HG03342 (cell line): ENCODE results near the gene ASAP2.

Experiments
- ATAC-seq: cut with Tn5 transposase; IDR thresholded peaks from one replicate; pipeline ENCODE4 v1.9.1; 2021; ENCODE audit warnings: mild to moderate bottlenecking, moderate library complexity; ENCODE audit not compliant: unreplicated experiment

ASAP2 gene

DNA sequence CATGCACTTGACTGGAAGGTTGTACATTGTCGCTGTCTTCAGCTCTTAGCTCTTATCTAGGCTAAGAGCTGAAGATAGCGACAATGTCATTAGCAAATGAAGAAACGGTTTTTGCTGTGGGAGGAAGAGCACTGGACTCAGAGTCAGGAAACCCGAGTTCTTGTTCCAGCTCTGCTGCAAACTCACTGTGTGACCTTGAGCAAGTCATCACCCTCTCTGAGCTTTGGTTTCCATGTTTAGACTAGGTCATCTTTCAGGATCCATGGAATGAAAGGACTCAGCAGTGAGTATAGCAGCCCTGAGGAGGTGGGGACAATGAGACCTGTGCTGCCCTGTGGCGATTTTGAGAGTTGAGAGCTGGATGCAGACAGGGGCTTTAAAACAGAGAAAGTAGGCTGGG lies 85.3 kb downstream of the ASAP2 start:
- no peak for ATAC-seq

DNA sequence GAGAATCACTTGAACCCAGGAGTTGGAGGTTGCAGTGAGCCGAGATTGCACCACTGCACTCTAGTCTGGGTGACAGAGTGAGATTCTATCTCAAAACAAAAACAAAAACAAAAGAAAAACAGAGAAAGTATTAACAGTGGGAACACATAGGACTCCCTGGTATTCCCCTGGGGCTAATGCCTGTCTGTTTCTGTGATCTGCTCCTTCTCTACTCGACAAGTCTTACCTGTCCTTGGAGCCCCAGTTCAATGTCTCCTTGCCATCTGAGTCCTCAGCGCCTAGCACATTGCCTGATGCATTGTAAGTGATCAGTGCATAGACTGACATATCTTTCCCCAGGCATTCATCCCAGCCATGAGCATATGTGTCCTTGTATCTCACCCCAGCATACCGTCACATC lies 85.8 kb downstream of the ASAP2 start:
- ATAC-seq, result no peak

- ATAC-seq, result no peak
Observed at GRCh38 chr2:9294764-9295163, 88.2 kb downstream of the ASAP2 start.

- ATAC-seq, result no peak
Observed at GRCh38 chr2:9296559-9296958, 89.9 kb downstream of the ASAP2 start.

- no peak for ATAC-seq
Observed at GRCh38 chr2:9297156-9297555, 90.5 kb downstream of the ASAP2 start.

DNA sequence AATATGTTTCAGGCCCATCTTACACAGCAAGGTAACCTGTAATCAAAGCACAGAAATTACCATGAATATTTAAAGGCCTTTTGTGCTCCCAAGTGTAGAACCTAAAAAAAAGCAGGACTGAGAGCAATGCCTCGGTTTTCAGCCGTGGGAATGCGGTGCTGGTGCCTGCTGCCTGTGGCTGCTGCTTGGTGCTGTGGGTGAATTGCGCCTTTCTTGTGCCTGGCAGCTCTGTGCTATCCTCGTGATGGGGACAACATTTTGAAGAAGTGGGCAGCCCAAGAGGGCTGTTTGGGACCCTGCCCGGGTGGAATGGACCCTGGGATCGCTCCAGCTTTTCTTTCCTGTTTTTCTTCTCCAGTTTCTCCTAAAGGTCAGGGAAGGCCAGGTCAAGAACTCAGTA lies 91.2 kb downstream of the ASAP2 start:
- no peak for ATAC-seq

DNA sequence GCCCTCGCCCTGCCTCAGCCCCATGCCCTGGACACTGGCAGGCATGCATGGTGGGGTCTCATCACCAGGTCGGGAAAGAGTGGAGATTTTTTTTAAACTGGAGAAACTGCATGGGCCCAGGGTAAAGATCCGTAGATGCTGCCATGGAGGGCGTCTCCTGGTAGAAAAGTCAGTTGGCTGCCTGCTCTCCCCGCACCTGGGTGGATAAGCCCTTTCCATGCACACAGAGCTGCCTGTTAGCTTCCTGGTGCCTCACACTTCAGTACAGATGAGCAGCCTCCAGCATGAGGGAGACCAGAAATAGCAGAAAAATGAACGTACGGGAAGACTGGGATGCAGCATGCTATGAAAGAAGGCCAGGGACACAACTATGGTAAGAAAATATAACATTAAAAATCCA lies 92.0 kb downstream of the ASAP2 start:
- ATAC-seq, result no peak

GRCh38 chr2:9299161-9300100 lies 92.8 kb downstream of the ASAP2 start:
- no peak for ATAC-seq

GRCh38 chr2:9300214-9300613 lies 93.6 kb downstream of the ASAP2 start:
- ATAC-seq, result no peak

GRCh38 chr2:9300829-9301453 lies 94.3 kb downstream of the ASAP2 start:
- ATAC-seq, result no peak

- no peak for ATAC-seq
Observed at GRCh38 chr2:9302755-9303154, 96.1 kb downstream of the ASAP2 start.

- ATAC-seq, result no peak
Observed at GRCh38 chr2:9303528-9304225, 97.1 kb downstream of the ASAP2 start.

GRCh38 chr2:9306911-9307310 lies 100.3 kb downstream of the ASAP2 start:
- ATAC-seq, result no peak

- ATAC-seq, result no peak
Observed at GRCh38 chr2:9307535-9307934, 100.9 kb downstream of the ASAP2 start.

- no peak for ATAC-seq
Observed at GRCh38 chr2:9308186-9308955, 101.8 kb downstream of the ASAP2 start.

GRCh38 chr2:9309147-9309546 lies 102.5 kb downstream of the ASAP2 start:
- ATAC-seq, result no peak

DNA sequence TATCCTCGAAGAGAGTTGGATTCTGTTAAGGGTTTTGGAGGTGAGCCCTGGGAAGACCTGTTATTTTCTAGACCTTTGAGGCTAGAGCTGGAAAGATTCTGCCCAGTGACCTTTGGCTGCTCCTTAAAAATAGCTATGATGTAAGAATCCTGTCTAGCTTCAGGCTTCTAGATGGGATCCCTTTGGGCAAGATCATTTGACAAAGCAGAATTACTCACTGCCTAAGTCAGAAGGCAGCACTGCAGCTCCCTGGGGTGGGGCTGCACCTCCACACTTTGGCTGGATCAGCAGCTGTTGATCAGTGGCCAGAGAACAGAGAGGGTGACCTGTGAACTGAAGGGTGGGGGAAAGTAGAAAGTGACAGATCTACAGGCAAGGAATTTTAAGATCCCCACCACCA lies 103.8 kb downstream of the ASAP2 start:
- ATAC-seq, result no peak

DNA sequence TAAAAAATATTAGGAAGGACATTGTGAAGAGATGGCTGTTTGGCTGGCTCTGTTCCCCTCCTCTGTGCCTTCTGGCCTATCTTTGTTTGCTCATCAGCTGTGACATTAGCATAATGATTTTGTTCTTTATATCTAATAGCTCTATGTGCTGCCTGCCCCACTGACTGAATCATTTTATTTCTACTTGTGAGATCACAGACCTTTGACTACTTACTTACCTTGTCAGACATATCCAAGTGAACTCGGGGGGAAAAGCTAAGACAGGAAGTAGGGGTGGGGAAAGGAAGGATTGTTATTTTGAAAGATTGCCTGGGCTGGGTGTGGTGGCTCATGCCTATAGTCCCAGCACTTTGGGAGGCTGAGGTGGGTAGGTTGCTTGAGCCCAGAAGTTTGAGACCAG lies 104.2 kb downstream of the ASAP2 start:
- ATAC-seq, result no peak

DNA sequence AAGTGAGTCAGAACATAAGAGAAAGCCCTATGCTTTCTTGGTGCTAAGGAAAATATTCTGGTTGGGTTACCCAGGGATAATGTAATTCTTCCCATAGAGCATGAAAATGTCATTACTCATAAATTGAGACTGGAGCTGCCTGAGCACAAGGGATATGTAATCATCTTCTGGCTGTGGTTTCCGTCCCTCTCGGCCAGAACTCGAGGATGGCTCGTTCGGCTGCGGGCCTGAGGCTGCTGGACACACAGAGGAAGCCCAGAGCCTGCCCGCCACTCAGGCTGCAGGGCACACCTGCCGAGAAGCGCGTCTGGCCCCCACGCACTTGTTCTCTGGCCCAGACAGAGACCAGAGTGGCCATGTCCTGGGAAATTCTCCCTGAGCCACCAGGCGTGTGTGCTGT lies 104.9 kb downstream of the ASAP2 start:
- no peak for ATAC-seq

- no peak for ATAC-seq
Observed at GRCh38 chr2:9312591-9312990, 106.0 kb downstream of the ASAP2 start.

GRCh38 chr2:9313443-9313842 lies 106.8 kb downstream of the ASAP2 start:
- ATAC-seq, result no peak
